SK-N-SH (cell line): ENCODE results near the gene LFNG. TPM values are rescaled to one million over a fixed set of nuclear protein-coding genes. Genes with fewer than 3 reads are reported as not detected.

Source experiments
- CTCF ChIA-PET: fragments of 300-600, 350-600 bp; formaldehyde crosslinking; extraction: SDS; loops from one replicate; lab custom pipeline; 2021; lab: Yijun Ruan, JAX
- POLR2A ChIA-PET: fragments of 350-600 bp; sonication (Branson Sonifier 250); formaldehyde crosslinking; extraction: SDS; loops from one replicate; lab custom pipeline; 2020; ENCODE audit warnings: antibody characterized with exemption, inconsistent platforms; lab: Yijun Ruan, JAX
- DNase-seq: peaks from one replicate; pipeline ENCODE4 v3.0.0; 2012
- H2AFZ ChIP-seq: fragments of 200-600 bp; sonication (generic); 2 replicates; pipeline ENCODE4 v1.8.1; 2016; ENCODE audit warnings: antibody characterized with exemption, mild to moderate bottlenecking, low read depth
- H3F3A ChIP-seq: fragments of 200-600 bp; sonication (generic); replicated peaks from 2 replicates; pipeline ENCODE3; 2016; ENCODE audit warnings: antibody characterized with exemption, mild to moderate bottlenecking; ENCODE audit not compliant: insufficient read depth
- H3K27ac ChIP-seq, 2 experiments: fragments of 200-500 bp in 1 of 2; fragments of 200-600 bp in 1 of 2; sonication (Bioruptor generic) in 1 of 2; sonication (generic), shearing (Covaris generic) in 1 of 2; 2 replicates each; pipeline versions ENCODE4 v1.5.1 to v1.6.1; 2014 to 2016; ENCODE audit warnings: low read depth in 2 of 2, inconsistent platforms in 1 of 2, low read length in 1 of 2, mild to moderate bottlenecking in 1 of 2, mixed read lengths in 1 of 2
- H3K27me3 ChIP-seq: fragments of 200-600 bp; sonication (generic), shearing (Covaris generic); 2 replicates; pipeline ENCODE4 v1.6.1; 2016; ENCODE audit warnings: mixed run types; ENCODE audit not compliant: insufficient read depth
- H3K36me3 ChIP-seq, 2 experiments: fragments of 200-500 bp in 1 of 2; fragments of 200-600 bp in 1 of 2; sonication (Bioruptor generic) in 1 of 2; sonication (generic) in 1 of 2; replicated peaks in 1 of 2; 2 replicates each; pipeline versions ENCODE3 to v1.5.1; 2014 to 2016; ENCODE audit warnings: low read length in 1 of 2, mild to moderate bottlenecking in 1 of 2; ENCODE audit not compliant: insufficient read depth in 2 of 2, control insufficient read depth in 1 of 2
- H3K4me1 ChIP-seq, 2 experiments: fragments of 200-500 bp in 1 of 2; fragments of 200-600 bp in 1 of 2; sonication (Bioruptor generic) in 1 of 2; sonication (generic), shearing (Covaris generic) in 1 of 2; 2 replicates each; pipeline versions ENCODE4 v1.5.1 to v1.6.1; 2014 to 2016; ENCODE audit warnings: low read depth in 1 of 2, low read length in 1 of 2, mixed run types in 1 of 2; ENCODE audit not compliant: insufficient read depth in 2 of 2, control insufficient read depth in 1 of 2
- H3K4me2 ChIP-seq: fragments of 200-600 bp; sonication (generic), shearing (Covaris generic); 2 replicates; pipeline ENCODE4 v1.6.1; 2017; ENCODE audit warnings: mixed run types
- H3K4me3 ChIP-seq, 2 experiments: fragments of 200-500 bp in 1 of 2; fragments of 200-600 bp in 1 of 2; sonication (Bioruptor generic) in 1 of 2; sonication (generic), shearing (Covaris generic) in 1 of 2; 2 replicates each; pipeline versions ENCODE4 v1.5.1 to v1.8.1; 2014 to 2016; ENCODE audit warnings: low read depth in 2 of 2, inconsistent platforms in 1 of 2, low read length in 1 of 2, mild to moderate bottlenecking in 1 of 2, mixed read lengths in 1 of 2, moderate library complexity in 1 of 2
- H3K79me2 ChIP-seq: fragments of 200-600 bp; sonication (generic); 2 replicates; pipeline ENCODE4 v1.8.1; 2017; ENCODE audit warnings: mild to moderate bottlenecking; ENCODE audit not compliant: insufficient read depth
- H3K9ac ChIP-seq: fragments of 200-600 bp; sonication (generic); 2 replicates; pipeline ENCODE4 v1.6.1; 2017; ENCODE audit warnings: mixed run types
- H3K9me2 ChIP-seq: fragments of 200-600 bp; sonication (generic); 2 replicates; pipeline ENCODE4 v1.6.1; 2017; ENCODE audit warnings: mixed run types
- H3K9me3 ChIP-seq: fragments of 200-600 bp; sonication (generic); 2 replicates; pipeline ENCODE4 v1.6.1; 2017; ENCODE audit warnings: mixed run types, mild to moderate bottlenecking, moderate library complexity
- H4K20me1 ChIP-seq: fragments of 200-600 bp; sonication (generic); 2 replicates; pipeline ENCODE4 v1.6.1; 2017; ENCODE audit warnings: mild to moderate bottlenecking, mixed run types; ENCODE audit not compliant: insufficient read depth
- CTCF ChIP-seq: fragments of 200-600 bp; sonication (generic); IDR thresholded peaks from 2 replicates; pipeline ENCODE4 v1.6.1; 2017; ENCODE audit warnings: antibody characterized with exemption, mild to moderate bottlenecking, moderate library complexity
- ELF1 ChIP-seq: IDR thresholded peaks from 2 replicates; pipeline ENCODE4 v1.4.0; 2012
- EP300 ChIP-seq, 2 experiments: IDR thresholded peaks; 2 replicates each; pipeline versions ENCODE4 v1.4.0 to v1.6.1; 2012; ENCODE audit warnings: borderline replicate concordance in 1 of 2, low read depth in 1 of 2, low read length in 1 of 2
- EZH2phosphoT487 ChIP-seq: fragments of 200-600 bp; sonication (generic); IDR thresholded peaks from 2 replicates; pipeline ENCODE4 v1.6.1; 2017; ENCODE audit warnings: low read depth, mixed run types, mild to moderate bottlenecking, antibody characterized with exemption, moderate library complexity, borderline replicate concordance
- FOSL2 ChIP-seq: IDR thresholded peaks from 2 replicates; pipeline ENCODE4 v1.4.0; 2012; ENCODE audit warnings: low read depth, mild to moderate bottlenecking, moderate library complexity, borderline replicate concordance
- FOXJ3 ChIP-seq: sonication (generic); formaldehyde crosslinking; IDR thresholded peaks from 2 replicates; pipeline ENCODE4 v1.5.1; 2020; ENCODE audit warnings: mild to moderate bottlenecking, missing genetic modification reagents
- GABPA ChIP-seq: IDR thresholded peaks from 2 replicates; pipeline ENCODE4 v1.4.0; 2012; ENCODE audit warnings: low read depth, mild to moderate bottlenecking
- GATA2 ChIP-seq: sonication (generic); formaldehyde crosslinking; IDR thresholded peaks from 2 replicates; pipeline ENCODE4 v1.5.0; 2020; ENCODE audit warnings: mild to moderate bottlenecking, missing genetic modification reagents
- IRF3 ChIP-seq: fragments of 150-350 bp; IDR thresholded peaks from 2 replicates; pipeline ENCODE4 v1.6.1; 2016; ENCODE audit warnings: mild to moderate bottlenecking, low read depth, low read length
- JUND ChIP-seq: IDR thresholded peaks from 2 replicates; pipeline ENCODE4 v1.4.0; 2012
- MEF2A ChIP-seq: IDR thresholded peaks from 2 replicates; pipeline ENCODE4 v1.4.0; 2012; ENCODE audit warnings: low read depth, borderline replicate concordance
- POLR2AphosphoS5 ChIP-seq: IDR thresholded peaks from 2 replicates; pipeline ENCODE4 v1.6.1; 2012; ENCODE audit warnings: low read depth, low read length
- RAD21 ChIP-seq: IDR thresholded peaks from 2 replicates; pipeline ENCODE4 v1.6.1; 2012; ENCODE audit warnings: mild to moderate bottlenecking, low read length
- RCOR1 ChIP-seq: fragments of 150-350 bp; IDR thresholded peaks from 2 replicates; pipeline ENCODE4 v1.6.1; 2017; ENCODE audit warnings: antibody characterized with exemption, low read length
- SIN3A ChIP-seq: IDR thresholded peaks from 2 replicates; pipeline ENCODE4 v1.6.1; 2012; ENCODE audit warnings: low read depth, mild to moderate bottlenecking, low read length, moderate library complexity, borderline replicate concordance
- TCF12 ChIP-seq: IDR thresholded peaks from 2 replicates; pipeline ENCODE4 v1.4.0; 2012
- USF1 ChIP-seq: IDR thresholded peaks from 2 replicates; pipeline ENCODE4 v1.4.0; 2012; ENCODE audit warnings: low read depth, borderline replicate concordance
- USF2 ChIP-seq: fragments of 150-350 bp; IDR thresholded peaks from 2 replicates; pipeline ENCODE4 v1.6.1; 2017; ENCODE audit warnings: antibody characterized with exemption, low read length, low read depth, borderline replicate concordance
- whole genome bisulfite sequencing: methylation state at CpG from one replicate; pipeline ENCODE4 v1.1.6; 2017; ENCODE audit warnings: low lambda C conversion rate; 5-methylcytosine and 5-hydroxymethylcytosine counted together
- polyA plus RNA-seq, 3 experiments: library from polyadenylated mRNA; depleted of rRNA; stranded (reverse); fragments of >200 nt; gene quantifications; 2 replicates each; pipeline ENCODE4 v1.2.3, GENCODE V29; 2012

LFNG gene
- polyA plus RNA-seq, 1 of the 3 experiments (the other 2 are of a cell fraction): 9.4 TPM

- Histone ChIP-seq H3K9me3 (no peaks in the 10 kb centered on the region), H3K4me2 (no peak overlapping the region), H3K27ac (no peak overlapping the region), H3K9me2 (no peaks in the 10 kb centered on the region), H3K4me3 (no peak overlapping the region), H3K79me2 (no peaks in the 10 kb centered on the region), H3K4me1 (peaks cover 0 to 3% of the 10 kb centered on the region in 2 experiments; a peak in 1 of 4 replicates), H2AFZ (no peak overlapping the region), H4K20me1 (no peaks in the 10 kb centered on the region)
- peak; percentile 32 for DNase-seq
- no peak for TF ChIP-seq TCF12
- no peak for TF ChIP-seq JUND
- TF ChIP-seq USF1: no peak
- TF ChIP-seq EP300 (IDR thresholded peaks at IDR 0.05; ENCODE audit: borderline replicate concordance in 1 of 2, low read depth in 1 of 2, low read length in 1 of 2): no peak
- TF ChIP-seq ELF1: no peak
- no peak for TF ChIP-seq GATA2
- TF ChIP-seq FOXJ3 (CRISPR knock-in tag): no peak
- TF ChIP-seq EZH2phosphoT487: no peak
- TF ChIP-seq MEF2A: no peak
- TF ChIP-seq SIN3A: no peak
- TF ChIP-seq RAD21: no peak
- no peak for TF ChIP-seq IRF3
- no peak for TF ChIP-seq POLR2AphosphoS5
- no peak for TF ChIP-seq RCOR1
- no peak for TF ChIP-seq FOSL2
- TF ChIP-seq USF2: no peak
- no peak for TF ChIP-seq GABPA
- no peak for TF ChIP-seq CTCF
- TF ChIP-seq, all 33 proteins: peak for 0
- Histone ChIP-seq H3K36me3 (peaks cover 12 to 53% of the 10 kb centered on the region in 2 experiments), H3K9ac (no peak overlapping the region), H3K27me3 (no peaks in the 10 kb centered on the region), H3F3A (peaks cover 3% of the 10 kb centered on the region)
- WGBS: 95% methylated on average over 25 of the region's 32 CpGs
- ChIA-PET CTCF (interaction anchor here (1.0 to 1.3 kb wide), 4 partner anchors 16 to 71 kb away, joined by 3 to 5 read pairs (median 3); partner anchors contain the start of genes BRAT1 and IQCE), POLR2A (interaction anchor here (1.0 kb wide), 1 partner anchor 11 kb away, joined by 3 read pairs; no protein-coding TSS in a partner anchor)
These were observed 19.7 kb downstream of the LFNG start for GRCh38 chr7:2539031-2539911.
